K562 (cell line): ENCODE data around the gene MPPED1. TPM values are rescaled to one million over a fixed set of nuclear protein-coding genes. Genes with fewer than 3 reads are reported as not detected.

ENCODE experiments used
- ATAC-seq: fragments of 200-7000 bp; cut with Tn5 transposase; 3 replicates; pipeline ENCODE4 v1.9.1; 2020; ENCODE audit warnings: moderate library complexity
- BruUV-seq: library from RNA; stranded (reverse); fragments of 400-500 nt; replicated peaks from 2 replicates; lab custom pipeline; 2021; lab: Mats Ljungman, UMichigan
- CTCF ChIA-PET: fragments of 300-600 bp; formaldehyde crosslinking; extraction: SDS; loops from one replicate; lab custom pipeline; 2021; ENCODE audit warnings: low intra/inter-chr PET ratio; lab: Yijun Ruan, JAX
- POLR2A ChIA-PET: fragments of 300-600, 350-650 bp; sonication (Branson Sonifier 250); formaldehyde crosslinking; extraction: SDS; loops from one replicate; lab custom pipeline; 2021; ENCODE audit warnings: antibody characterized with exemption, inconsistent platforms; lab: Yijun Ruan, JAX
- DNase-seq, 4 experiments: peaks; one replicate each; pipeline versions ENCODE4 v3.0.0 to v3.0.0-alpha.2; 2011 to 2018; ENCODE audit warnings: low spot score in 3 of 4, mixed read lengths in 3 of 4; ENCODE audit errors: extremely low read depth in 1 of 4
- FAIRE-seq: peaks from 2 replicates; lab custom pipeline; 2011; peaks lifted over from hg19 to GRCh38; lab: Jason Lieb, UNC
- H2AFZ ChIP-seq: 2 replicates; pipeline ENCODE4 v1.6.0; 2011; ENCODE audit warnings: low read depth, low read length, control low read depth, inconsistent platforms
- H3K27ac ChIP-seq: fragments of 200-600 bp; 3 replicates; pipeline ENCODE4 v1.8.0; 2011; ENCODE audit warnings: low read depth, mild to moderate bottlenecking, control low read depth, inconsistent platforms, low read length, moderate library complexity, mixed read lengths; ENCODE audit errors: extremely low read depth
- H3K27me3 ChIP-seq, 2 experiments: fragments of 300-600 bp in 1 of 2; 2 replicates in 1 of 2; 3 replicates in 1 of 2; pipeline versions ENCODE4 v1.6.0 to v1.8.0; 2011; ENCODE audit warnings: inconsistent platforms in 2 of 2, low read length in 2 of 2, mild to moderate bottlenecking in 1 of 2, mixed read lengths in 1 of 2, moderate library complexity in 1 of 2; ENCODE audit not compliant: control insufficient read depth in 2 of 2, insufficient read depth in 2 of 2
- H3K36me3 ChIP-seq: fragments of 300-600 bp; 3 replicates; pipeline ENCODE4 v1.8.0; 2011; ENCODE audit warnings: mild to moderate bottlenecking, low read length, inconsistent platforms; ENCODE audit not compliant: control insufficient read depth, insufficient read depth
- H3K4me1 ChIP-seq, 2 experiments: fragments of 200-600 bp in 1 of 2; replicated peaks in 1 of 2; 2 replicates in 1 of 2; 3 replicates in 1 of 2; pipeline versions ENCODE4 v1.5.1 to v1.8.0; 2011; ENCODE audit warnings: inconsistent platforms in 2 of 2, low read length in 2 of 2, mild to moderate bottlenecking in 1 of 2, mixed read lengths in 1 of 2, moderate library complexity in 1 of 2; ENCODE audit not compliant: control insufficient read depth in 2 of 2, insufficient read depth in 2 of 2
- H3K4me2 ChIP-seq: 2 replicates; pipeline ENCODE4 v1.6.1; 2011; ENCODE audit warnings: low read length, control low read depth, inconsistent platforms, mixed read lengths; ENCODE audit not compliant: insufficient read depth
- H3K4me3 ChIP-seq: fragments of 200-600 bp; sonication (generic), shearing (Covaris generic); 2 replicates; pipeline ENCODE4 v1.5.1; 2016; ENCODE audit warnings: control low read depth, inconsistent platforms
- H3K79me2 ChIP-seq: fragments of 200-600 bp; 3 replicates; pipeline ENCODE4 v1.8.0; 2011; ENCODE audit warnings: low read length, inconsistent platforms; ENCODE audit not compliant: control insufficient read depth, insufficient read depth
- H3K9ac ChIP-seq, 2 experiments: 2 replicates each; pipeline versions ENCODE4 v1.6.0 to v1.6.1; 2011; ENCODE audit warnings: low read depth in 2 of 2, low read length in 2 of 2, control low read depth in 1 of 2, inconsistent platforms in 1 of 2, mild to moderate bottlenecking in 1 of 2, mixed read lengths in 1 of 2; ENCODE audit not compliant: insufficient read depth in 1 of 2
- H3K9me1 ChIP-seq: one replicate; pipeline ENCODE4 v1.6.0; 2011; ENCODE audit warnings: inconsistent platforms, mild to moderate bottlenecking, low read length, moderate library complexity; ENCODE audit not compliant: control insufficient read depth, insufficient read depth
- H3K9me3 ChIP-seq: replicated peaks from 2 replicates; pipeline ENCODE4 v1.5.1; 2011; ENCODE audit warnings: low read depth, low read length, inconsistent platforms; ENCODE audit not compliant: control insufficient read depth, insufficient read depth
- H4K20me1 ChIP-seq: replicated peaks from 2 replicates; pipeline ENCODE4 v1.6.1; 2011; ENCODE audit warnings: low read length, inconsistent platforms, mixed read lengths; ENCODE audit not compliant: control insufficient read depth, insufficient read depth
- ATF7 ChIP-seq: fragments of 450-650 bp; IDR thresholded peaks from 2 replicates; pipeline ENCODE4 v1.7.1; 2014; ENCODE audit warnings: mild to moderate bottlenecking, moderate library complexity
- BRD9 ChIP-seq: fragments of 450-650 bp; IDR thresholded peaks from 2 replicates; pipeline ENCODE4 v1.6.1; 2018; ENCODE audit warnings: low read depth; ENCODE audit not compliant: partially characterized antibody
- ELK3 ChIP-seq: fragments of 450-650 bp; formaldehyde crosslinking; IDR thresholded peaks from 2 replicates; pipeline ENCODE4 v1.4.0; 2020; ENCODE audit warnings: mild to moderate bottlenecking
- HNRNPH1 ChIP-seq: fragments of 200-400 bp; formaldehyde crosslinking; optimal IDR thresholded peaks from 2 replicates; pipeline ENCODE3; 2017; ENCODE audit warnings: low read depth, mild to moderate bottlenecking, low read length, moderate library complexity
- JUNB ChIP-seq: fragments of 450-650 bp; formaldehyde crosslinking; conservative IDR thresholded peaks from 2 replicates; pipeline ENCODE4 v1.4.0; 2020; ENCODE audit warnings: mild to moderate bottlenecking
- KHSRP ChIP-seq: fragments of 450-650 bp; IDR thresholded peaks from 2 replicates; pipeline ENCODE4 v1.6.1; 2017
- NCOA1 ChIP-seq: fragments of 450-650 bp; IDR thresholded peaks from 2 replicates; pipeline ENCODE4 v1.6.1; 2016; ENCODE audit warnings: low read depth
- RBM39 ChIP-seq: fragments of 200-400 bp; formaldehyde crosslinking; optimal IDR thresholded peaks from 2 replicates; pipeline ENCODE3; 2018; ENCODE audit warnings: low read depth, low read length
- SIN3A ChIP-seq, 2 experiments: fragments of 150-350 bp in 1 of 2; IDR thresholded peaks; 2 replicates each; pipeline ENCODE4 v1.6.1; 2011 to 2016; ENCODE audit warnings: borderline replicate concordance in 2 of 2, low read depth in 2 of 2, low read length in 2 of 2, mild to moderate bottlenecking in 2 of 2, moderate library complexity in 2 of 2; ENCODE audit not compliant: control insufficient read depth in 1 of 2
- ZNF124 ChIP-seq: sonication (generic); formaldehyde crosslinking; IDR thresholded peaks from 2 replicates; pipeline ENCODE4 v1.8.1; 2022; ENCODE audit warnings: missing genetic modification reagents
- ZNF140 ChIP-seq: fragments of 250-450 bp; sonication (Bioruptor Pico); IDR thresholded peaks from 2 replicates; pipeline ENCODE4 v1.8.0; 2021; ENCODE audit warnings: moderate library complexity, mild to moderate bottlenecking, inconsistent platforms
- ZNF217 ChIP-seq: sonication (generic); formaldehyde crosslinking; IDR thresholded peaks from 2 replicates; pipeline ENCODE4 v1.8.0; 2022; ENCODE audit warnings: mild to moderate bottlenecking, missing genetic modification reagents
- ZNF408 ChIP-seq: fragments of 250-450 bp; sonication (Bioruptor Pico); IDR thresholded peaks from 2 replicates; pipeline ENCODE4 v1.4.0; 2020; ENCODE audit warnings: low read depth, mild to moderate bottlenecking, moderate library complexity
- ZNF561 ChIP-seq: fragments of 450-650 bp; formaldehyde crosslinking; conservative IDR thresholded peaks from 2 replicates; pipeline ENCODE4 v1.4.0; 2020; ENCODE audit warnings: mild to moderate bottlenecking, moderate library complexity
- WGBS: fragments of 100-300 bp; shearing (Covaris generic); methylation state at CpG from one replicate; pipeline ENCODE4 v1.1.6; 2016; ENCODE audit warnings: low coverage, mixed read lengths; ENCODE audit not compliant: insufficient coverage; ENCODE audit errors: missing lambda C conversion rate; 5-methylcytosine and 5-hydroxymethylcytosine counted together
- in situ Hi-C: fragments of 300-500 bp; cut with MboI; formaldehyde crosslinking; loops from 4 replicates; pipeline ENCODE4 v1.15.0; 2018; ENCODE audit warnings: inconsistent platforms, mixed read lengths
- intact Hi-C: fragments of 100-400 bp; cut with micrococcal nuclease; formaldehyde crosslinking; loops from 2 replicates; pipeline ENCODE4 v1.14.2; 2022
- polyA plus RNA-seq, 8 experiments: library from polyadenylated mRNA; depleted of rRNA in 4 of 8; stranded (reverse) in 5 of 8; unstranded in 3 of 8; fragments of >200 nt; fragmentation: Nextera tagmentation in 2 of 8; fragmentation: Illumina TruSeq in 1 of 8; extraction: Ambion mirVana in 2 of 8; extraction: Trizol in 1 of 8; gene quantifications; 2 replicates each; pipeline versions ENCODE4 v1.2.1 to v1.2.3, GENCODE V29; 2011 to 2014; ENCODE audit warnings: inconsistent platforms in 1 of 8, missing spikeins in 1 of 8
- total RNA-seq, 7 experiments: library from RNA; depleted of rRNA in 6 of 7; stranded (reverse); fragments of >200 nt in 6 of 7; fragmentation: Illumina TruSeq in 2 of 7; extraction: Trizol in 2 of 7; gene quantifications; 2 replicates each; pipeline versions ENCODE4 v1.2.1 to v1.2.3, GENCODE V29; 2011 to 2021; ENCODE audit warnings: low replicate concordance in 1 of 7
- TF ChIP-seq, protein P1 (sequence below): fragments of 250-450 bp; sonication (Bioruptor Pico); IDR thresholded peaks from 2 replicates; pipeline ENCODE4 v1.4.0; 2020; ENCODE audit warnings: mild to moderate bottlenecking, moderate library complexity

MPPED1 gene
- total and polyA plus RNA-seq, 9 of the 15 experiments (the other 6 are each of a cell fraction or from before 2014, with no cell fraction given), result not detected

GRCh38 chr22:43531651-43532050 is 119.8 kb downstream of the MPPED1 start (continued):
- TF ChIP-seq ELK3 (CRISPR knock-in tag) (no peak), RBM39 (no peak), BRD9 (no peak), KHSRP (no peak)

GRCh38 chr22:43532301-43533155 is 120.7 kb downstream of the MPPED1 start:
- no peaks in the 10 kb centered on the region for H3K9me1 ChIP-seq
- 0% methylated on average over 10 of the region's 17 CpGs for WGBS
- H3K79me2 ChIP-seq, result no peaks in the 10 kb centered on the region
- intact Hi-C loops, result no loop called here
- H3K4me2 ChIP-seq, result no peak overlapping the region
- ChIA-PET CTCF (no interaction called here), POLR2A (no interaction called here)
- no TSS peak for BruUV-seq
- H4K20me1 ChIP-seq, result no peaks in the 10 kb centered on the region
- FAIRE-seq, result no peak
- no peaks in the 10 kb centered on the region for H3K4me1 ChIP-seq
- TF ChIP-seq ZNF140 (CRISPR knock-in tag) (no peak), NCOA1 (no peak), ZNF408 (CRISPR knock-in tag) (no peak), ZNF124 (no peak), SIN3A (IDR thresholded peaks at IDR 0.05; ENCODE audit: borderline replicate concordance in 2 of 2, control insufficient read depth in 1 of 2, low read depth in 2 of 2, low read length in 2 of 2) (no peak), HNRNPH1 (no peak), JUNB (CRISPR knock-in tag) (no peak), ELK3 (CRISPR knock-in tag) (no peak), ZNF561 (CRISPR knock-in tag) (no peak), ZNF217 (CRISPR knock-in tag) (no peak), ATF7 (no peak)
- TF ChIP-seq, protein P1, sequence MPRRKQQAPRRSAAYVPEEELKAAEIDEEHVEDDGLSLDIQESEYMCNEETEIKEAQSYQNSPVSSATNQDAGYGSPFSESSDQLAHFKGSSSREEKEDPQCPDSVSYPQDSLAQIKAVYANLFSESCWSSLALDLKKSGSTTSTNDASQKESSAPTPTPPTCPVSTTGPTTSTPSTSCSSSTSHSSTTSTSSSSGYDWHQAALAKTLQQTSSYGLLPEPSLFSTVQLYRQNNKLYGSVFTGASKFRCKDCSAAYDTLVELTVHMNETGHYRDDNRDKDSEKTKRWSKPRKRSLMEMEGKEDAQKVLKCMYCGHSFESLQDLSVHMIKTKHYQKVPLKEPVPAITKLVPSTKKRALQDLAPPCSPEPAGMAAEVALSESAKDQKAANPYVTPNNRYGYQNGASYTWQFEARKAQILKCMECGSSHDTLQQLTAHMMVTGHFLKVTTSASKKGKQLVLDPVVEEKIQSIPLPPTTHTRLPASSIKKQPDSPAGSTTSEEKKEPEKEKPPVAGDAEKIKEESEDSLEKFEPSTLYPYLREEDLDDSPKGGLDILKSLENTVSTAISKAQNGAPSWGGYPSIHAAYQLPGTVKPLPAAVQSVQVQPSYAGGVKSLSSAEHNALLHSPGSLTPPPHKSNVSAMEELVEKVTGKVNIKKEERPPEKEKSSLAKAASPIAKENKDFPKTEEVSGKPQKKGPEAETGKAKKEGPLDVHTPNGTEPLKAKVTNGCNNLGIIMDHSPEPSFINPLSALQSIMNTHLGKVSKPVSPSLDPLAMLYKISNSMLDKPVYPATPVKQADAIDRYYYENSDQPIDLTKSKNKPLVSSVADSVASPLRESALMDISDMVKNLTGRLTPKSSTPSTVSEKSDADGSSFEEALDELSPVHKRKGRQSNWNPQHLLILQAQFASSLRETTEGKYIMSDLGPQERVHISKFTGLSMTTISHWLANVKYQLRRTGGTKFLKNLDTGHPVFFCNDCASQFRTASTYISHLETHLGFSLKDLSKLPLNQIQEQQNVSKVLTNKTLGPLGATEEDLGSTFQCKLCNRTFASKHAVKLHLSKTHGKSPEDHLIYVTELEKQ, result no peak
- H3K27ac ChIP-seq, result no peak overlapping the region
- no peaks in the 10 kb centered on the region for H3K9me3 ChIP-seq
- H2AFZ ChIP-seq, result no peak overlapping the region
- in situ Hi-C loops, result no loop called here
- ATAC-seq, result no peak
- no peaks in the 10 kb centered on the region for H3K36me3 ChIP-seq
- H3K9ac ChIP-seq, result no peak overlapping the region
- no peak overlapping the region for H3K4me3 ChIP-seq
- H3K27me3 ChIP-seq, result peaks cover 0 to 11% of the 10 kb centered on the region in 2 experiments; a peak in 1 of 5 replicates
- DNase-seq, result no peak
